HepG2 (cell line): Measurements from ENCODE around the gene SNAPC4. TPM values are rescaled to one million over a fixed set of nuclear protein-coding genes. Genes with fewer than 3 reads are reported as not detected.
A peak's percentile ranks its signal among the peaks of the same experiment; 100 is the strongest.

Experiments
- ATF1 ChIP-seq: IDR thresholded peaks from 2 replicates; pipeline ENCODE4 v1.6.1; 2016; ENCODE audit warnings: mild to moderate bottlenecking, control low read depth
- EP300 ChIP-seq, 3 experiments: sonication (generic) in 1 of 3; formaldehyde crosslinking in 1 of 3; IDR thresholded peaks; 2 replicates each; pipeline versions ENCODE4 v1.5.1 to v1.6.1; 2011 to 2020; ENCODE audit warnings: low read depth in 2 of 3, low read length in 2 of 3, borderline replicate concordance in 1 of 3, improper control_type of control experiment in 1 of 3, mild to moderate bottlenecking in 1 of 3, missing genetic modification reagents in 1 of 3, moderate library complexity in 1 of 3
- GTF2F1 ChIP-seq: fragments of 150-350 bp; IDR thresholded peaks from 2 replicates; pipeline ENCODE4 v1.6.1; 2014; ENCODE audit warnings: low read length
- HMGA1 ChIP-seq: sonication (generic); formaldehyde crosslinking; conservative IDR thresholded peaks from 2 replicates; pipeline ENCODE4 v1.4.0; 2020; ENCODE audit warnings: missing genetic modification reagents
- JUNB ChIP-seq: sonication (generic); formaldehyde crosslinking; IDR thresholded peaks from 2 replicates; pipeline ENCODE4 v1.8.0; 2022; ENCODE audit warnings: missing genetic modification reagents, mild to moderate bottlenecking, borderline replicate concordance
- MZF1 ChIP-seq: sonication (generic); formaldehyde crosslinking; IDR thresholded peaks from 2 replicates; pipeline ENCODE4 v1.8.1; 2023; ENCODE audit warnings: mild to moderate bottlenecking, missing genetic modification reagents, borderline replicate concordance
- NFYB ChIP-seq: sonication (generic); formaldehyde crosslinking; IDR thresholded peaks from 2 replicates; pipeline ENCODE4 v1.4.0; 2020; ENCODE audit warnings: missing genetic modification reagents
- RBFOX2 ChIP-seq: fragments of 200-400 bp; formaldehyde crosslinking; IDR thresholded peaks from 2 replicates; pipeline ENCODE4 v1.6.1; 2017; ENCODE audit warnings: low read depth, mild to moderate bottlenecking, low read length
- RXRA ChIP-seq: sonication (generic); formaldehyde crosslinking; IDR thresholded peaks from 2 replicates; pipeline ENCODE4 v1.5.1; 2020; ENCODE audit warnings: missing genetic modification reagents
- SRSF1 ChIP-seq: fragments of 200-400 bp; formaldehyde crosslinking; optimal IDR thresholded peaks from 2 replicates; pipeline ENCODE3; 2017; ENCODE audit warnings: mild to moderate bottlenecking, low read depth, low read length, moderate library complexity
- YY1 ChIP-seq: IDR thresholded peaks from 2 replicates; pipeline ENCODE4 v1.6.1; 2011; ENCODE audit warnings: low read length, low read depth, moderate library complexity, mild to moderate bottlenecking; ENCODE audit not compliant: insufficient read depth, insufficient replicate concordance
- ZBTB1 ChIP-seq: sonication (generic); formaldehyde crosslinking; IDR thresholded peaks from 2 replicates; pipeline ENCODE4 v1.4.0; 2020; ENCODE audit warnings: missing genetic modification reagents, borderline replicate concordance
- ZNF232 ChIP-seq: sonication (generic); formaldehyde crosslinking; IDR thresholded peaks from 2 replicates; pipeline ENCODE4 v1.4.0; 2020; ENCODE audit warnings: missing genetic modification reagents, borderline replicate concordance
- ZNF34 ChIP-seq: sonication (generic); formaldehyde crosslinking; IDR thresholded peaks from 2 replicates; pipeline ENCODE4 v1.4.0; 2020; ENCODE audit warnings: mild to moderate bottlenecking, missing genetic modification reagents, borderline replicate concordance
- ZNF367 ChIP-seq: sonication (generic); formaldehyde crosslinking; IDR thresholded peaks from 2 replicates; pipeline ENCODE4 v1.4.0; 2020; ENCODE audit warnings: missing genetic modification reagents, borderline replicate concordance
- ZNF382 ChIP-seq: sonication (generic); formaldehyde crosslinking; IDR thresholded peaks from 2 replicates; pipeline ENCODE4 v1.5.0; 2020; ENCODE audit warnings: missing genetic modification reagents, mild to moderate bottlenecking, borderline replicate concordance
- ZNF780A ChIP-seq: sonication (generic); formaldehyde crosslinking; IDR thresholded peaks from 2 replicates; pipeline ENCODE4 v1.8.0; 2022; ENCODE audit warnings: mild to moderate bottlenecking, missing genetic modification reagents, moderate library complexity
- polyA plus RNA-seq, 8 experiments: library from polyadenylated mRNA; depleted of rRNA in 3 of 8; stranded (reverse) in 7 of 8; unstranded in 1 of 8; fragments of >200 nt; fragmentation: Illumina TruSeq in 4 of 8; extraction: Trizol in 4 of 8; gene quantifications; 2 replicates each; pipeline versions ENCODE4 v1.2.1 to v1.2.3, GENCODE V29; 2011 to 2016; ENCODE audit warnings: low read depth in 4 of 8, missing spikeins in 1 of 8, mixed read lengths in 1 of 8; ENCODE audit not compliant: insufficient read depth in 1 of 8
- total RNA-seq, 5 experiments: library from RNA; depleted of rRNA; stranded (reverse); fragments of >200 nt; fragmentation: Illumina TruSeq; extraction: Trizol; gene quantifications; 2 replicates each; pipeline ENCODE4 v1.2.3, GENCODE V29; 2016; ENCODE audit warnings: low read depth in 1 of 5
- TF ChIP-seq, protein P1 (sequence below): sonication (generic); formaldehyde crosslinking; IDR thresholded peaks from 2 replicates; pipeline ENCODE4 v1.5.0; 2020; ENCODE audit warnings: mild to moderate bottlenecking, missing genetic modification reagents
- TF ChIP-seq, protein P2 (sequence below): sonication (generic); formaldehyde crosslinking; IDR thresholded peaks from 2 replicates; pipeline ENCODE4 v1.5.0; 2020; ENCODE audit warnings: mild to moderate bottlenecking, missing genetic modification reagents, moderate library complexity
- TF ChIP-seq, protein P3 (sequence below): sonication (generic); formaldehyde crosslinking; IDR thresholded peaks from 2 replicates; pipeline ENCODE4 v1.4.0; 2020; ENCODE audit warnings: missing genetic modification reagents, low read depth, mild to moderate bottlenecking, borderline replicate concordance
- TF ChIP-seq, protein P4 (sequence below): sonication (generic); formaldehyde crosslinking; IDR thresholded peaks from 2 replicates; pipeline ENCODE4 v1.5.0; 2020; ENCODE audit warnings: missing genetic modification reagents

SNAPC4 gene
- total and polyA plus RNA-seq, 2 of the 13 experiments (the other 11 are each of a cell fraction or from before 2014, with no cell fraction given) = 2.0 to 6.0 TPM

DNA sequence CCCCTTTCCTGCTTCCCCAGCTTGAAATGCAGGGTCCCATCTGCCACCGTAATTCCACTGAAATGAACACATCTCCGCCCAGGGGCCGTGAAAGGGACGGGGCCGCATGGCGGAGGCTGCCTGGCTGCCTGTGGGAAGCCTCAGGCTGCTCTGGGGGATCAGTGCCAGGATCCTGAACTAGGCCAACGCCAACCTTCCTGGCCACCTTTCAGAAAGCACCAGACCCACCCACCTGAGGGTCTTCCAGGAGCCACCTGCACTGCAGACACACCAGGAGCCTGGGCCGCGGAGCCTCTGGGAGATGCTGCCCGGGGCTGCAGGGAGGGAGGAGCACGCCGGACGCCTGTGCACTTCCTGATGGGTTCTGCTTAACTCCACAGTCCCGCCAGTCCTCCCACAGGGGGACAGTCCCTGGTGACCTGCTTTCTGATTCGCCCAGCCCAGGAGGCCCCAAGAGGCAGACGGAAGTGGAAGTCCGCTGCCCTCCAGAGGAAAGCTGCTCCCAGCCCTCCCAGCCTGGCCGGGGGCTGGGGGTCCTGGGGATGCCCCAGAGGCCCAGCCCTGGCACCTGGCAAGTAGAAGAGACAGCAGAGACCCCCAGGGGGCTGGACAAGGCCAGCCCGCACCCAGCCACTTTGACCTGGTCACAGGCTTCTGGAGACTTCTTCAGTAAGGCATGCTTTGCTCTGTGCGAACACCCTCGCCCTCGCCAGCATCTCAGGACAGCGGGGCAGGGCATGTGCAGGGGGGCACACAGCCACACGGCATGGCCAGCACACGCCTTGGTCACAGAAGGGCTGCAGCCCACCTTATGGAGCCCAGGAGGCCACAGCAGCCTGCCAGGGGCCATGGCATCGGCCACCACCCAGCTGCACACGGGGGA lies 26.4 kb downstream of the SNAPC4 start, which contains the start of gene CARD9 (continued):
- TF ChIP-seq ZBTB1 (CRISPR knock-in tag) (no peak), ZNF382 (CRISPR knock-in tag) (no peak), JUNB (CRISPR knock-in tag) (no peak), ZNF34 (CRISPR knock-in tag) (no peak), NFYB (peak; percentile 59), ZNF780A (CRISPR knock-in tag) (no peak; the same call in 1 of the 2 replicates), MZF1 (CRISPR knock-in tag) (no peak), HMGA1 (CRISPR knock-in tag) (no peak), RXRA (CRISPR knock-in tag) (0 out of 2 replicates have a peak, but pooled peaks have one; percentile 23), GTF2F1 (no peak), SRSF1 (no peak), ZNF367 (CRISPR knock-in tag) (no peak), RBFOX2 (peak; percentile 59; the same call in 1 of the 2 replicates), YY1 (peak; percentile 27), EP300 (IDR thresholded peaks at IDR 0.05; ENCODE audit: low read depth in 2 of 2, low read length in 2 of 2) (no peak), EP300 (CRISPR knock-in tag; IDR thresholded peaks at IDR 0.05; ENCODE audit: borderline replicate concordance) (no peak), ATF1 (no peak), ZNF232 (CRISPR knock-in tag) (no peak)
- TF ChIP-seq, protein P1, sequence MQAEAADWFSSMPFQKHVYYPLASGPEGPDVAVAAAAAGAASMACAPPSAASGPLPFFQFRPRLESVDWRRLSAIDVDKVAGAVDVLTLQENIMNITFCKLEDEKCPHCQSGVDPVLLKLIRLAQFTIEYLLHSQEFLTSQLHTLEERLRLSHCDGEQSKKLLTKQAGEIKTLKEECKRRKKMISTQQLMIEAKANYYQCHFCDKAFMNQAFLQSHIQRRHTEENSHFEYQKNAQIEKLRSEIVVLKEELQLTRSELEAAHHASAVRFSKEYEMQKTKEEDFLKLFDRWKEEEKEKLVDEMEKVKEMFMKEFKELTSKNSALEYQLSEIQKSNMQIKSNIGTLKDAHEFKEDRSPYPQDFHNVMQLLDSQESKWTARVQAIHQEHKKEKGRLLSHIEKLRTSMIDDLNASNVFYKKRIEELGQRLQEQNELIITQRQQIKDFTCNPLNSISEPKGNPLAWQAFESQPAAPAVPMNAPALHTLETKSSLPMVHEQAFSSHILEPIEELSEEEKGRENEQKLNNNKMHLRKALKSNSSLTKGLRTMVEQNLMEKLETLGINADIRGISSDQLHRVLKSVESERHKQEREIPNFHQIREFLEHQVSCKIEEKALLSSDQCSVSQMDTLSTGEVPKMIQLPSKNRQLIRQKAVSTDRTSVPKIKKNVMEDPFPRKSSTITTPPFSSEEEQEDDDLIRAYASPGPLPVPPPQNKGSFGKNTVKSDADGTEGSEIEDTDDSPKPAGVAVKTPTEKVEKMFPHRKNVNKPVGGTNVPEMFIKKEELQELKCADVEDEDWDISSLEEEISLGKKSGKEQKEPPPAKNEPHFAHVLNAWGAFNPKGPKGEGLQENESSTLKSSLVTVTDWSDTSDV (CRISPR knock-in tag) = no peak
- TF ChIP-seq, protein P2, sequence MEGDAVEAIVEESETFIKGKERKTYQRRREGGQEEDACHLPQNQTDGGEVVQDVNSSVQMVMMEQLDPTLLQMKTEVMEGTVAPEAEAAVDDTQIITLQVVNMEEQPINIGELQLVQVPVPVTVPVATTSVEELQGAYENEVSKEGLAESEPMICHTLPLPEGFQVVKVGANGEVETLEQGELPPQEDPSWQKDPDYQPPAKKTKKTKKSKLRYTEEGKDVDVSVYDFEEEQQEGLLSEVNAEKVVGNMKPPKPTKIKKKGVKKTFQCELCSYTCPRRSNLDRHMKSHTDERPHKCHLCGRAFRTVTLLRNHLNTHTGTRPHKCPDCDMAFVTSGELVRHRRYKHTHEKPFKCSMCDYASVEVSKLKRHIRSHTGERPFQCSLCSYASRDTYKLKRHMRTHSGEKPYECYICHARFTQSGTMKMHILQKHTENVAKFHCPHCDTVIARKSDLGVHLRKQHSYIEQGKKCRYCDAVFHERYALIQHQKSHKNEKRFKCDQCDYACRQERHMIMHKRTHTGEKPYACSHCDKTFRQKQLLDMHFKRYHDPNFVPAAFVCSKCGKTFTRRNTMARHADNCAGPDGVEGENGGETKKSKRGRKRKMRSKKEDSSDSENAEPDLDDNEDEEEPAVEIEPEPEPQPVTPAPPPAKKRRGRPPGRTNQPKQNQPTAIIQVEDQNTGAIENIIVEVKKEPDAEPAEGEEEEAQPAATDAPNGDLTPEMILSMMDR (CRISPR knock-in tag) = peak; percentile 42
- TF ChIP-seq, protein P3, sequence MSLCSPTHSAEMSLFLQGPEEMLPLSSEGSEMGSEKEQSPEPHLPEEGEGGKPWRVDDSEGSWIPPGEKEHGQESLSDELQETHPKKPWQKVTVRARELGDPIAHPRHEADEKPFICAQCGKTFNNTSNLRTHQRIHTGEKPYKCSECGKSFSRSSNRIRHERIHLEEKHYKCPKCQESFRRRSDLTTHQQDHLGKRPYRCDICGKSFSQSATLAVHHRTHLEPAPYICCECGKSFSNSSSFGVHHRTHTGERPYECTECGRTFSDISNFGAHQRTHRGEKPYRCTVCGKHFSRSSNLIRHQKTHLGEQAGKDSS (CRISPR knock-in tag) = no peak
- TF ChIP-seq, protein P4, sequence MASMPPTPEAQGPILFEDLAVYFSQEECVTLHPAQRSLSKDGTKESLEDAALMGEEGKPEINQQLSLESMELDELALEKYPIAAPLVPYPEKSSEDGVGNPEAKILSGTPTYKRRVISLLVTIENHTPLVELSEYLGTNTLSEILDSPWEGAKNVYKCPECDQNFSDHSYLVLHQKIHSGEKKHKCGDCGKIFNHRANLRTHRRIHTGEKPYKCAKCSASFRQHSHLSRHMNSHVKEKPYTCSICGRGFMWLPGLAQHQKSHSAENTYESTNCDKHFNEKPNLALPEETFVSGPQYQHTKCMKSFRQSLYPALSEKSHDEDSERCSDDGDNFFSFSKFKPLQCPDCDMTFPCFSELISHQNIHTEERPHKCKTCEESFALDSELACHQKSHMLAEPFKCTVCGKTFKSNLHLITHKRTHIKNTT (CRISPR knock-in tag) = no peak
